A673 (cell line): Measurements from ENCODE around the gene ZBTB44.

ENCODE experiments used
- CTCF ChIP-seq: fragments of 300-800, 200-600 bp; sonication (generic); conservative IDR thresholded peaks from 2 replicates; pipeline ENCODE4 v1.5.1; 2017; ENCODE audit warnings: low read depth, mild to moderate bottlenecking, antibody characterized with exemption, low read length, moderate library complexity, mixed read lengths
- EZH2 ChIP-seq: fragments of 200-600 bp; sonication (generic); IDR thresholded peaks from 2 replicates; pipeline ENCODE4 v1.6.1; 2017; ENCODE audit warnings: borderline replicate concordance, low read depth, mild to moderate bottlenecking, mixed read lengths, antibody characterized with exemption, low read length; ENCODE audit not compliant: poor library complexity, severe bottlenecking

- TF ChIP-seq CTCF (no peak), EZH2 (no peak)
These were observed 69.9 kb downstream of the ZBTB44 start for GRCh38 chr11:130244848-130245247.
